ENCODE data around the gene LTA. TPM values are rescaled to one million over a fixed set of nuclear protein-coding genes. Genes with fewer than 3 reads are reported as not detected.

Gene LTA
- total and polyA plus RNA-seq, 2 experiments from 2014 or later, result not detected

DNA sequence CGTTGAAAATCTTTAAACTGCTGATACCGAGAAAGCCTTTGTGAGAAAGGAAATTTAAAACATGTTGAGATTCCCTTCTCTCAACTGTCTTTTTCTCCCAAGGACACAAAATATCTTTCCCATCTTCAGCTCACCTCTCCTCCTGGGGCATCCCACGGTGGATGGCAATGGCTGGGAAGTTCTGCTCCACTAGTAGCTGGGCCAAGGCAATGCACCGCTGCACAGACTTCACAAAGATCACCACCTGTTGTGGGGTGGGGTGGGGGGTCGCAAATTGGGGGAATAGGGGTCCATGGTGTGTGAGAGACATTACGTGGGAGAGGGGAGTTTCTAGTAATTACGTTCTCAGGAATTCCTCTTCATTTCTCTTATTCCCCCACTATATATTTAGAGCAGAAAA is 40.9 kb upstream of the LTA start:
- Histone ChIP-seq H3K36me3 (replicated peaks; ENCODE audit: insufficient read depth, low read depth) (peaks cover 11% of the 10 kb centered on the region), H4K20me1 (ENCODE audit: insufficient read depth, poor library complexity, severe bottlenecking) (peaks cover 56% of the 10 kb centered on the region)

DNA sequence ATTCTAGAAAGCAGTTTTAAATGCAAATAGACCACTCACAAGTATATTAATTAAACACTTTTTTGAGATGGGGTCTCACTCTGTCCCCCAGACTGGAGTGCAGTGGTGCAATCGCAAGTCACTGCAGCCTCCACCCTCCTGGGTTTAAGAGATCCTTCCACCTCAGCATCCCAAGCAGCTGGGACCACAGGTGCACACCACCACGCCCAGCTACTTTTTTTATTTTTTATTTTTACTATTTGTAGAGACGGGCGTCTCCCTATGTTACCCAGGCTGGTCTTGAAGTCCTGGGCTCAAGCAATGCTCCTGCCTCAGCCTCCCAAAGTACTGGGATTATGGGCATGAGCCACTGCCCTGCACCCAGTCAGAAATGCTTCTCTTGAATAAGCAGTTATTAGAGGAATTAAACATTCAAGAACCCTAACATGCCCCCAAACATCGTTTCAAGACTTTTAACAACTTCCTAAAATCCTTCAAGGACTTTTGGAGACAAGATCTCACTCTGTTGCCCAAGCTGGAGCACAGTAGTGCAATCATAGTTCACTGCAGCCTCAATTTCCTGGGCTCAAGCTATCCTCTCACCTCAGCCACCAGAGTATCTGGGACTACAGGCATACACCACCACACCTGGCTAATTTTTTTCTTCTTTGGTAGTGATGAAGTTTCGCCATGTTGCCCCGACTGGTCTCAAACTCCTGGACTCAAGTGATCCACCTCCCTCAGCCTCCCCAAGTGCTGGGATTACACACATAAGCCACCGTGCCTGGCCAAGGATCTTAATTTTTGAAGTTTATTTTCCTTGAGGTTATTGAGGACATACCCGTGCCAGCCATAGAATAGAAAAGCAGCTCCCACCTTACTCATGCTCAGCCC is 40.1 kb upstream of the LTA start:
- 84% methylated on average over 9 of the region's 9 CpGs for WGBS (ENCODE audit: low lambda C conversion rate, missing lambda C conversion rate)
- Histone ChIP-seq H3K27me3 (no peaks in the 10 kb centered on the region), H3K9me2 (replicated peaks; ENCODE audit: insufficient read depth) (no peaks in the 10 kb centered on the region), H3K9me3 (ENCODE audit: low read depth) (no peaks in the 10 kb centered on the region), H4K20me1 (ENCODE audit: insufficient read depth, poor library complexity, severe bottlenecking) (peaks cover 65% of the 10 kb centered on the region), H3K27ac (no peak overlapping the region), H3K36me3 (replicated peaks; ENCODE audit: insufficient read depth, low read depth) (peaks cover 13% of the 10 kb centered on the region), H3K4me2 (no peak overlapping the region), H3K4me3 (no peak overlapping the region), H3K79me2 (peaks cover 36% of the 10 kb centered on the region), H3K4me1 (ENCODE audit: insufficient read depth) (no peaks in the 10 kb centered on the region), H2AFZ (no peak overlapping the region)
- DNase-seq (ENCODE audit: low spot score), result no peak
- TF ChIP-seq EZH2phosphoT487 (IDR thresholded peaks at IDR 0.05; ENCODE audit: low read depth, severe bottlenecking, unreplicated experiment) (no peak), EZH2 (IDR thresholded peaks at IDR 0.05; ENCODE audit: borderline replicate concordance) (no peak)
- TF ChIP-seq, protein P1, sequence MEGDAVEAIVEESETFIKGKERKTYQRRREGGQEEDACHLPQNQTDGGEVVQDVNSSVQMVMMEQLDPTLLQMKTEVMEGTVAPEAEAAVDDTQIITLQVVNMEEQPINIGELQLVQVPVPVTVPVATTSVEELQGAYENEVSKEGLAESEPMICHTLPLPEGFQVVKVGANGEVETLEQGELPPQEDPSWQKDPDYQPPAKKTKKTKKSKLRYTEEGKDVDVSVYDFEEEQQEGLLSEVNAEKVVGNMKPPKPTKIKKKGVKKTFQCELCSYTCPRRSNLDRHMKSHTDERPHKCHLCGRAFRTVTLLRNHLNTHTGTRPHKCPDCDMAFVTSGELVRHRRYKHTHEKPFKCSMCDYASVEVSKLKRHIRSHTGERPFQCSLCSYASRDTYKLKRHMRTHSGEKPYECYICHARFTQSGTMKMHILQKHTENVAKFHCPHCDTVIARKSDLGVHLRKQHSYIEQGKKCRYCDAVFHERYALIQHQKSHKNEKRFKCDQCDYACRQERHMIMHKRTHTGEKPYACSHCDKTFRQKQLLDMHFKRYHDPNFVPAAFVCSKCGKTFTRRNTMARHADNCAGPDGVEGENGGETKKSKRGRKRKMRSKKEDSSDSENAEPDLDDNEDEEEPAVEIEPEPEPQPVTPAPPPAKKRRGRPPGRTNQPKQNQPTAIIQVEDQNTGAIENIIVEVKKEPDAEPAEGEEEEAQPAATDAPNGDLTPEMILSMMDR (IDR thresholded peaks at IDR 0.05; ENCODE audit: poor library complexity), result no peak

More for the DNA sequence above, 40.9 kb upstream of the LTA start:
- DNase-seq (ENCODE audit: low spot score), result no peak
- Histone ChIP-seq H3K4me1 (ENCODE audit: insufficient read depth) (no peaks in the 10 kb centered on the region), H2AFZ (no peak overlapping the region), H3K27ac (no peak overlapping the region), H3K9me2 (replicated peaks; ENCODE audit: insufficient read depth) (no peaks in the 10 kb centered on the region), H3K4me2 (no peak overlapping the region), H3K4me3 (no peak overlapping the region), H3K79me2 (peaks cover 28% of the 10 kb centered on the region), H3K27me3 (no peaks in the 10 kb centered on the region), H3K9me3 (ENCODE audit: low read depth) (no peaks in the 10 kb centered on the region)
- 98% methylated on average over 7 of the region's 7 CpGs for WGBS (ENCODE audit: low lambda C conversion rate, missing lambda C conversion rate)
- TF ChIP-seq, protein P1 (IDR thresholded peaks at IDR 0.05; ENCODE audit: poor library complexity), result no peak
- no peak for TF ChIP-seq EZH2 (IDR thresholded peaks at IDR 0.05; ENCODE audit: borderline replicate concordance)
- TF ChIP-seq EZH2phosphoT487 (IDR thresholded peaks at IDR 0.05; ENCODE audit: low read depth, severe bottlenecking, unreplicated experiment), result no peak

DNA sequence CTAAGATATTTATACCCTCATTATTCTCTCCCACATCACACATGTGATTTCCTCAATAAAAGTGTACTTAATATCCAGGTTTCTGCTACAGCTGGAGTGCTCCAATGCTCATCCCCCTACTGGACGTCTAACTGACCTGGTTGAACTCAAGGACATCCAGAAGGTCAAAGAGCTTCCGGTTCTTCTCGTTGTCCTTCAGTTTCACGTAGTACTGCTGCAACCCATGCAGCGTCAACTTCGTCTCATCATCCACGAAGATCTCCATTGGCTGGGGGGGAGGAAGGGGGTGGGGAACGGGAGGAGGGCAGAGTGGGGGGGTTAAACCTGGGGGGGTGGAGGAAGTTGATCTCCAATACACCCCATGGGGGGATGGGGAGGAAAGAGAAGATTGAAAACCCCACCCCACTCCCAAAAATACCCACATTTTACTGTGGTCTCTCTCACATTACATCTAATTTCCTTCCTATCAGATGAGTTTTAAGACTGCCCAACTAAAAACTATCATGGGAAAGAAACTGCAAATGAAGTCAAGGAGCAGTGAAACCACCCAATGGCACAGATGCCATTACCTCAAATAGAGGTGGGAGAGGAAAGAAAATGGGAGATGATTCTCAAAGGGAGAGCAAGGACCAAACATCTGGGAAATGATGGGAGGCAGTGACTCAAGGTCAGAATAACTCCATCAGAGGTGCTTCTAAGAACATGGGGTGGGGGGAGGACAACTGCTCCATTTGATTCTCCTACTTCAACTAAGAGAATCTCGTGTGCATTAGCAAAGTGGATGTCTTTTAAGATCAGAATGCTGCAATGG is 39.2 kb upstream of the LTA start:
- peaks cover 13% of the 10 kb centered on the region for H3K36me3 ChIP-seq (replicated peaks; ENCODE audit: insufficient read depth, low read depth)

DNA sequence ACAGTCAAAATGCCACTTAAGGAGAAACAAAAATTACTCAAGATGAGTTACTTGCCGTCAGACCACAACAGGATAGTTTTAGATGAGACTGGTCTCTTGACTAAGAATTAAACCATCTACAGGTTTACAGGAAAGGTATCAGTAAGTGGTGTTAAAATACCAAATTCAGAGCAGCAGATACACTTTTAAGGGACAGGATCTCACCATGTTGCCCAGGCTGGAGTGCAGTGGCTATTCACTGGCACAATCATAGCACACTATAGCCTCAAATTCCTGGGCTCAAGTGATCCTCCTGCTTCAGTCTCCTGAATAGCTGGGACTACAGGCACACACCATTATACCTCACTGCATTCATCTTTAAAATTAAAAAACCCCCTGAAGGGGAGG is 38.6 kb upstream of the LTA start:
- Histone ChIP-seq H3K4me1 (ENCODE audit: insufficient read depth) (no peaks in the 10 kb centered on the region), H3K79me2 (peaks cover 51% of the 10 kb centered on the region), H3K36me3 (replicated peaks; ENCODE audit: insufficient read depth, low read depth) (peaks cover 13% of the 10 kb centered on the region)

More for the DNA sequence above, 39.2 kb upstream of the LTA start:
- no peak overlapping the region for H2AFZ ChIP-seq
- no peaks in the 10 kb centered on the region for H3K27me3 ChIP-seq
- H3K4me1 ChIP-seq (ENCODE audit: insufficient read depth), result no peaks in the 10 kb centered on the region
- no peak for DNase-seq (ENCODE audit: low spot score)
- H3K9me3 ChIP-seq (ENCODE audit: low read depth), result no peaks in the 10 kb centered on the region
- no peak for TF ChIP-seq EZH2phosphoT487 (IDR thresholded peaks at IDR 0.05; ENCODE audit: low read depth, severe bottlenecking, unreplicated experiment)
- H3K4me3 ChIP-seq, result no peak overlapping the region
- 92% methylated on average over 8 of the region's 9 CpGs for WGBS (ENCODE audit: low lambda C conversion rate, missing lambda C conversion rate)
- H3K27ac ChIP-seq, result no peak overlapping the region
- peaks cover 73% of the 10 kb centered on the region for H4K20me1 ChIP-seq (ENCODE audit: insufficient read depth, poor library complexity, severe bottlenecking)
- no peak overlapping the region for H3K4me2 ChIP-seq
- no peaks in the 10 kb centered on the region for H3K9me2 ChIP-seq (replicated peaks; ENCODE audit: insufficient read depth)
- H3K79me2 ChIP-seq, result peaks cover 45% of the 10 kb centered on the region

More for the DNA sequence above, 38.6 kb upstream of the LTA start:
- no peak overlapping the region for H2AFZ ChIP-seq
- H3K9me2 ChIP-seq (replicated peaks; ENCODE audit: insufficient read depth), result no peaks in the 10 kb centered on the region
- TF ChIP-seq, protein P1 (IDR thresholded peaks at IDR 0.05; ENCODE audit: poor library complexity), result no peak
- TF ChIP-seq EZH2phosphoT487 (IDR thresholded peaks at IDR 0.05; ENCODE audit: low read depth, severe bottlenecking, unreplicated experiment) (no peak), EZH2 (IDR thresholded peaks at IDR 0.05; ENCODE audit: borderline replicate concordance) (no peak)
- H3K27ac ChIP-seq, result no peak overlapping the region
- H3K4me2 ChIP-seq, result no peak overlapping the region
- no peaks in the 10 kb centered on the region for H3K27me3 ChIP-seq
- no peak overlapping the region for H3K4me3 ChIP-seq
- DNase-seq (ENCODE audit: low spot score), result no peak
- peaks cover 79% of the 10 kb centered on the region for H4K20me1 ChIP-seq (ENCODE audit: insufficient read depth, poor library complexity, severe bottlenecking)
- no peaks in the 10 kb centered on the region for H3K9me3 ChIP-seq (ENCODE audit: low read depth)
- 81% methylated on average over 1 of the region's 1 CpG for WGBS (ENCODE audit: low lambda C conversion rate, missing lambda C conversion rate)
